IPS-18c (cell line): Measurements from ENCODE around the gene PIP5K1A.
"Not testable (repeated sequence)": the region's sequence is repeated elsewhere in the genome, so short reads cannot be mapped to it uniquely, and the experiment has no call there.

Experiments used
- H3K4me3 ChIP-seq: 2 replicates; pipeline ENCODE4 v1.7.0; 2013; ENCODE audit warnings: low read depth, mild to moderate bottlenecking, low read length, moderate library complexity; ENCODE audit not compliant: insufficient read depth
- H3K9me3 ChIP-seq: one replicate; pipeline ENCODE4 v1.6.1; 2013; ENCODE audit warnings: mild to moderate bottlenecking, low read length, moderate library complexity; ENCODE audit not compliant: control insufficient read depth, insufficient read depth

The PIP5K1A gene

DNA sequence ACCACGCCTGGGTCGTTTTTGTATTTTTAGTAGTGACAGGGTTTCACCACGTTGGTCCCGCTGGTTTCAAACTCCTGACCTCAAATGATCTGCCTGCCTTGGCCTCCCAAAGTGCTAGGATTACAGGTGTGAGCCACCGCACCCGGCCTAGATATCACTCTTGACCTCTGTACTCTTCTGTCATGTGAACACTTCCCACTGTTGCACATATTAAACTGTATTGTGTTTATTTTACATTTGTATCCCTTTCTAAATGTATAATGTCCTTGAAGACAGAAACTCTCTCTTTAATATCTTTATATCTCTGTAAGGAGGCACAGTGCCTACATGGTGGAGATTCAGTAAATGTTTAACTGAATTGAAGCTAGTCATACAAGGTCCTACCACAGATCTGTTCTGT lies 36.9 kb downstream of the PIP5K1A start:
- Histone ChIP-seq H3K9me3 (peaks cover 3% of the 10 kb centered on the region), H3K4me3 (no peak overlapping the region)

DNA sequence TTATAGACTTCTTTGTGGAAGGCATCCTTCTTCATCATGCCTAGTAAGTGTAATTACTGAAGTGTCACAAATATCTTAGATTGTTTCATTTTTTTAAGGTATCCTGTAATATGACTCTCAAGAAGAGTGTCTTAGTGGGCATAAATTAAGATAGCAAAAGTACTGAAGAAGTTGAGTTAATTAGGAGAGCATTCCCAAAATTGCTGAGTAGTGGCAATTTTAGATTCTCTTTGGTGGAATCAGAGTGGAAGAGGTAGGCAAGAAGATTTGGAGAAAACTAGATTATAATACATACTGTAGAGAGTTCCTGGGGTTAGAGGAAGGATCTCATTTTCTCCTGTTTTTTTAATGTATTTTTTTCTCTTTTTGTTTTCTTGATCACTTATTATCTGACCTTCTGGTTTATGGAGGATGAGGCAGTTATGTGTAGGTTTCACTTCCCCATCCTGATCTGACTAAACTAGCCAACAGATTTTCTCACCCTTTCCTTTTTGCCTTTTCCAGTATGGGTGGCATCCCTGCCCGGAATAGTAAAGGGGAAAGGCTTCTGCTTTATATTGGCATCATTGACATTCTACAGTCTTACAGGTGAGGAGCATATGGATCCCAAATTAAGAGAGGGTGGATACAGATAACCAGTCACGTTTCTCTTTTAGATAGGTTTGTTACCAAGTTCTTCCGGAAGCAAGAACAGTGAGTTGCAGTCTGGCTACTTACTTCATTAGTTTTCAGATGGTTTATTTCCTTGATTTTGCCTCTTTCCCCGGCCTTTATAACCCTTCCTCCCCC lies 39.5 kb downstream of the PIP5K1A start:
- Histone ChIP-seq H3K9me3 (no peaks in the 10 kb centered on the region), H3K4me3 (no peak overlapping the region)

DNA sequence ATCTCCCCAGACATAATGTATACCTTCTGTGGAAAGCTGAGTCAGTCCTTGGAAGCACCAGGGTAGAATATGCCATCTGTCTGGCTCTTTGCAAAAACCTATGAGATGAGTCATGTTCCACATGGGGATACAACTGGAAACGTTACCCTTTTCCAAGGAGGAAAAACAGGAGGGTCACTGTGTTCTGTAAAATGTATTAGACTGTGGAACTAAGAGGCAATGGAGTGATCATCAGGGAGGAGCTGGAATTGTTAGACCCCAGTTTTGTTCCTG lies 40.1 kb downstream of the PIP5K1A start:
- Histone ChIP-seq H3K9me3 (no peaks in the 10 kb centered on the region), H3K4me3 (no peak overlapping the region)

DNA sequence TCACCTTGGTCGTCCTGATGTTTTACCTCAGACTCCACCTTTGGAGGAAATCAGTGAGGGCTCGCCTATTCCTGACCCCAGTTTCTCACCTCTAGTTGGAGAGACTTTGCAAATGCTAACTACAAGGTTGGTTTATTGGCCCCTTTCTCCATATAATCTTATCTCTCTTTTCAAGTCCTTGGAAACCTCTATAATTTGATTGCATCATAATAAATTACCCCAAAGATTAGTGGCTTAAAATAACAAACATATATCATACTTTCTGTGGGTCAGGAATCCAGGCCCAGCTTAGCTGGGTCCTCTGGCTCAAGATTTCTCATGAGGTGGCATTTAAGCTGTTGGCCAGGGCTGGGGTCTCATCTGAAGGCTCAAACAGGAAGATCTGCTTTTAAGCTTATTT lies 44.1 kb downstream of the PIP5K1A start:
- H3K9me3 ChIP-seq = no peaks in the 10 kb centered on the region
- H3K4me3 ChIP-seq = no peak overlapping the region

DNA sequence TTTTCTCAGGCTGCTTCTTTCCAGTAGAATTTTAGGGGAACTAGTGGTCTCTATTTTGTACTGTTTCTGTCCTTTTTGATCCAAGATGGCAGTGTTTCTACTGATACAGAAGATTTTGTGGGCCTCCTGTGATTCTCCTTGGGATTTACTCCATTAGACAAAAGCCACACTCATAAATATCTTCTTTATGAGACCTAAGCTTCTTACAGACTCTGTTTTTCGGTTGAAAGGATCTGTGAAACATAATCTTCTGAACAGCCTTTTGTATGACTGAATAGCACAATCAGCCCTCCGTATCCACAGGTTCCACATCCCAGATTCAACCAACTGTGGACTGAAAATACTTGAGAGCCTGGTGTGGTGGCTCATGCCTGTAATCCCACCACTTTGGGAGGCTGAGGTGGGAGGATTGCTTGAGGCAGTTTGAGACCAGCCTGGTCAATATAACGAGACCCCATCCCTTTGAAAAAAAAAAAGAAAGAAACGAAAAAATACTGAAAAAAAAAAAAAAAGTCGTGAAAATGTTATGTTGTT lies 45.4 kb downstream of the PIP5K1A start:
- Histone ChIP-seq H3K4me3 (no peak overlapping the region), H3K9me3 (no peaks in the 10 kb centered on the region)

DNA sequence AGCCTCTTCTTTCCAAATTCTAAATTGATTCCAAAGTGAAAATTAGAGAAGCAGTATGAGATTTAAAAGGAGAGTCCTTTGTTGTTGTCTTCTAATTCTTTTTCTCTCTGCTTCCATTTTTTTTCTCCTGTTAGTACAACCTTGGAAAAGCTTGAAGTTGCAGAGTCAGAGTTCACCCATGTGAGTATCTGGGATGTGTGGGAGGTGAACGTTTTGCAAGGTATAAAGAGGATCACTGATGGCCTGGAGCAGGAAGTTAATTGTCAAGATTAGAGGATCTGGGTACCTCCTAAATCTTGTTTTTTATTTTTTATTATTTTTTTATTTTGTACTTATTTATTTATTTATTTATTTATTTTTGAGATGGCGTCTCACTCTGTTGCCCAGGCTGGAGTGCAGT lies 48.4 kb downstream of the PIP5K1A start:
- Histone ChIP-seq H3K9me3 (no peaks in the 10 kb centered on the region), H3K4me3 (no peak overlapping the region)

DNA sequence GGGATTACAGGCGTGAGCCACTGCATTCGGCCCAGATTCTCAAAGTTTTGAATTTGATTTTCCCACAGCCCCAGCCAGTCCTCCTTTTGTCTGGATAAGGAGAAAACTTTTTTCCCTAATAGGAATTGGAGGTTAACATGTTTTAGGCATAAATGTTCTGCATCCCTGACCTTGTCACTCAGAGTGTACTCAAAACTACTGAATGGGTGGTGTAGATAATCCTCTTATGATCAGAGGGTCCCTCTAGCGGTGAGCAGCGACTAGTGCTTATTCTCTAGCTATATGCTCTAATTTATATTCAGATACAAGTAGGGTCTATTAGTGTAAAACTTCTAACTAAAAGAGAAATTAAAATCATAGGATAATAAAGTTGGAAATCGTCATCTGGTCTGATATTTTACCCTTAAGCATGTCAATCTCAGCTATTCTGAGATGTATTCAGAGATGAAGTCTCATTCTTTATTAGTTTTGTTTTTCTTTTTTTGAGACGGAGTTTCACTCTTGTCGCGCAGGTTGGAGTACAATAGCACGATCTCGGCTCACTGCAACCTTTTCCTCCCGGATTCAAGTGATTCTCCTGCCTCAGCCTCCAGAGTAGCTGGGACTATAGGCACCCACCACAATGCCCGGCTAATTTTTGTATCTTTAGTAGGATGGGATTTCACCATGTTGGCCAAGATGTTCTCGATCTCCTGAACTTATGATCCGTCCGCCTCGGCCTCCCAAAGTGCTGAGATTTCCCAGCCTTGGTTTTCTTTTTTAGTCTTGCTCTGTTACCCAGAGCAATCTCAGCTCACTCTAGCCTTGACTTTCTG lies 53.5 kb downstream of the PIP5K1A start:
- Histone ChIP-seq H3K9me3 (no peaks in the 10 kb centered on the region), H3K4me3 (no peak overlapping the region)

DNA sequence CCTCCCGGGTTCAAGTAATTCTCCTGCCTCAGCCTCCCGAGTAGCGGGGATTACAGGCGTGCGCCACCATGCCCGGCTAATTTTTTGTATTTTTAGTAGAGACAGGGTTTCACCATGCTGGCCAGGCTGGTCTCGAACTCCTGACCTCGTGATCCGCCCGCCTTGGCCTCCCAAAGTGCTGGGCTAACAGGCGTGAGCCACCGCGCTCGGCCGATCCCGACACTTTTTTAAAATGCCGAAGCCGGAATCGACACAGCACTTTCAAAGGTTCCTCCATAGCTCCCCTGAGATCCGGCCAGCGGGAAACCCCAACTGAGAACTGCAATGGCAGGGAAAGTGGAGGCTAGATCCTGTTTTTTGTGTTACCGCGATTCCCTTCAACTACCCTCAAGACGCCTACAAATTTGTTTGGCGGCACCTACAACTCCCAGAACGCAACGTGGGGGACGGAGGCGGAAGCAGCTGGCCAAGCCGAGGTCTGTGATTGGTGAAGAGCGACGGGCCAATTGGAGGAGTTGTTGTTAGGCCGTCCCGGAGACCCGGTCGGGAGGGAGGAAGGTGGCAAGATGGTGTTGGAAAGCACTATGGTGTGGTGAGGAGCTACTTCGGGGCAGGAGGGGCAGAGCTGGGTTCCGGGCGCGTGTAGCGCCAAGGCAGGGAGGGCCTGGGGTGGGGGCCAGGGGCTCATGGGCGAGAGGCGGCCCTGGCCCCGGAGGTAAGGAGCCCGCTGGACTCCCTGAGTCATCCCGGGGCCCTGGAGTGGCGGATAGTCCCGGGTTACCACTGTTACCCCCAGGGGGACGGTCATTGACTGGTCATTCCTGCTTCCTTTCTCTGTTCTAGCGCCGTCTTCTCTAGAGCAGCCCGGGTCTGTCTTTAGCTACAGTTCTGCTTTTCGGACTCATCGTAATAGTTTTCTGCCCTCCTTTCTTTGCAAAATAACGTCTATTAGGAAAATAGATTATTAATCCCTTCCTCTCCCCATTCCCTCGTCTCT lies 56.2 kb downstream of the PIP5K1A start, which contains the start of gene PSMD4:
PSMD4 (plus strand) TSS at position 518 of the 997 bp plus-strand sequence; CDS start at position 567, 49 bp downstream.
- H3K4me3 ChIP-seq = peak within 1 kb of the TSS; percentile 81
- H3K9me3 ChIP-seq = no peaks in the 10 kb centered on the region

DNA sequence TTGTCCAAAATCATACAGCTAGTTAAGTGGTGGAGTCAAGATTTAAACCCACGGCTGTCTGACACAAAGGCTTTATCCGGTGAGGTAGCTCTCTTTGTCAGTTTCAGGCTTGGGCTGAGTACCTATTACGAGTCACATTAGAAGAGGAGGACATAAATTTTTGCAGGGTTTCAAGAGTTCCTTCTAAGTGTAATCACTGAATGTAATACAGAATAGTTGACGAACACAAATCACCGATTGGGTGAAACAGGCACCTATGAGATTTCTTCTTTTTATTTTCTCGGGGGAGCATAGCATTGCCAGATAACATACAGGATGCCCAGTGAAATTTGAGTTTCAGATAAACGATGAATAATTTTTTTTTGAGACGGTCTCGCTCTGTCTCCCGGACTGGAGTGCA lies 57.0 kb downstream of the PIP5K1A start:
- Histone ChIP-seq H3K9me3 (no peaks in the 10 kb centered on the region), H3K4me3 (peak overlapping the region; percentile 81)

DNA sequence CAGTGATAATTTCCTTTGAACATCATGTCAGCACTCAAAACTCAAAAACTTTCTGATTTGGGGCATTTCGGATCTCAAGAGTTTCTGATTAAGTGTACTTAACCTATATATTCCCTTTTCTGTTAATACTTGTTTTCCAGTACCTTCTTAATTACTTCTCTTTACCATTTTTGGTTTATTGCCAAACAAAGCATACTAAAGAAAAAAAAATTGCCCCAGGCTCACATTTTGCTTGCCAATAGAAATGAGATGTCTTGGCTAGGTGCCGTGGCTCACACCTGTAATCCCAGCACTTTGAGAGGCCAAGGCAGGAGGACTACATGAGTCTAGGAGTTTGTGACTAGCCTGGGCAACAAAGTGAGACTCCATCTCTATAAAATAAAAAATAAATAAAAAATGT lies 61.0 kb downstream of the PIP5K1A start:
- Histone ChIP-seq H3K9me3 (no peaks in the 10 kb centered on the region), H3K4me3 (no peak overlapping the region)

DNA sequence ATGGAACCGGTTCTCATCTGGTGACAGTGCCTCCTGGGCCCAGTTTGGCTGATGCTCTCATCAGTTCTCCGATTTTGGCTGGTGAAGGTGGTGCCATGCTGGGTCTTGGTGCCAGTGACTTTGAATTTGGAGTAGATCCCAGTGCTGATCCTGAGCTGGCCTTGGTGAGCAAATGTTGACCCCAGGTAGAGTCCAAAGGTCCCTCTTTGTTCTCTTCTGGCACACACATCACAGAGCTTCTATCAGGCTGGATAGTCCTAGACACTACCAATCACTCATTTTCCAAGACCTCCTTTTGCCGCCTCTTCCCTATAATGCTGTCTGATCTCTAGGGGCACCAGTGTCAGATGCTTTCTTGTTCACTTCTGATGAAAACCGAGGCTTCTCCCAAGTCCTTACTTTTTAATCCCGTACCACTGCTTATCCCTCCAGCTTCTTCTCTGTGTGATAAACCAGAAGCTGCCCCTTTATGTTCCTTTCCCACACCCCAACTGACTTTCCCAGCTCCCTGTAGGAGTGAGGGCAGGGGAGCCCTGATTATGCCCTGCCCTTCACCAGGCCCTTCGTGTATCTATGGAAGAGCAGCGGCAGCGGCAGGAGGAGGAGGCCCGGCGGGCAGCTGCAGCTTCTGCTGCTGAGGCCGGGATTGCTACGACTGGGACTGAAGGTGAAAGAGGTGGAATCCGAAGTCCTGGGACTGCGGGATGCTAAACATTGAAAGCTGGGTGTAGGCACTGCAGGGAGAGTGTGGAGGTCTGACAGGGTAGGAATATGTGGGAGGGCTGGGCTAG lies 67.3 kb downstream of the PIP5K1A start:
- H3K9me3 ChIP-seq = no peaks in the 10 kb centered on the region
- H3K4me3 ChIP-seq = no peak overlapping the region

DNA sequence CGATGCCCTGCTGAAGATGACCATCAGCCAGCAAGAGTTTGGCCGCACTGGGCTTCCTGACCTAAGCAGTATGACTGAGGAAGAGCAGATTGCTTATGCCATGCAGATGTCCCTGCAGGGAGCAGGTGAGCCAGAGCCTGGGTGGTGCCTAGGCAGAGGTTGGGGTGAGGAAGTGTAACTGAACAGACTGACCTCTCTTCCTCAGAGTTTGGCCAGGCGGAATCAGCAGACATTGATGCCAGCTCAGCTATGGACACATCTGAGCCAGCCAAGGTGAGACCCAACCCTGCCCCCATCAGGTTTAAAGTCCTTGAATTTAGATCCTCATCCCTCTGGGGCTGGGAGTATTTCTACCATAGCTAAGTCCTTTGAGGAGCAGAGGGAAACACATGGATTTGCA lies 68.0 kb downstream of the PIP5K1A start:
- Histone ChIP-seq H3K4me3 (no peak overlapping the region), H3K9me3 (no peaks in the 10 kb centered on the region)

DNA sequence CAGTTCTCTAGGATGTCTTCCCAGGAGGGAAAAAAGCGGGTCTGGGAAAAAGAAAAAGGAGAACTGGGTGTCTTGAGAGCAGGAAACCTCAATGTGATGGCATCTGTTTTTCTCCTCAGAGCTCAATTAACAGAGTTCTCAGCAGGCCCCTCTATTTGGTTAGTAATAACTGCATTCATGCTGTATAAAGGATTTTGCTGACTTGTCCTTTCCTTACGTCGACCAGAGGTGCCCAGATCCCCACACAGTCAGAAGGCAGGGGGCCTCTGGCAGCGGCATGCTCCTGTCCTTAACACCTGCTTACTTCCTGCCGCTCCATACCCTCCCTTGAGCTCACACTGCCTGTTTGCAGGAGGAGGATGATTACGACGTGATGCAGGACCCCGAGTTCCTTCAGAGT lies 68.5 kb downstream of the PIP5K1A start:
- Histone ChIP-seq H3K4me3 (no peak overlapping the region), H3K9me3 (no peaks in the 10 kb centered on the region)

DNA sequence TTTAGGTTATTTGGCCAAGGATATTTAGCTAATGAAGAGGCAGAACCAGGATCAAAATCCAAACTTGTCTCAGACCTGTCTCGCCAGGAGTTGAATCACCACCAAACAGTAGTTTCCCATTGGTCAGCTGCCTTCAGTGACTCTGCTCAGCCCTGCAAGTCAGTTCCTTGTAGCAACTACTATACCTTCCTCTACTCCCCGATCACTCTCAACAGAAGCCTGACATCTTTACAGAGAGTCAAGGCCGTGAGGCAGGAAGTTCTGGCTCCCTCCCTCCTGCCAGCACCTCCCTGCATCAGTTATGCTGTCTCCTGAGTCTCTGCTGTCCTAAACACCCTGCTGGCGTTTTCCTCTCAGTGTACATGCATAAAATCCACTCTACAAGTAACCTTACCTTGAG lies 69.4 kb downstream of the PIP5K1A start:
- Histone ChIP-seq H3K9me3 (no peaks in the 10 kb centered on the region), H3K4me3 (no peak overlapping the region)

DNA sequence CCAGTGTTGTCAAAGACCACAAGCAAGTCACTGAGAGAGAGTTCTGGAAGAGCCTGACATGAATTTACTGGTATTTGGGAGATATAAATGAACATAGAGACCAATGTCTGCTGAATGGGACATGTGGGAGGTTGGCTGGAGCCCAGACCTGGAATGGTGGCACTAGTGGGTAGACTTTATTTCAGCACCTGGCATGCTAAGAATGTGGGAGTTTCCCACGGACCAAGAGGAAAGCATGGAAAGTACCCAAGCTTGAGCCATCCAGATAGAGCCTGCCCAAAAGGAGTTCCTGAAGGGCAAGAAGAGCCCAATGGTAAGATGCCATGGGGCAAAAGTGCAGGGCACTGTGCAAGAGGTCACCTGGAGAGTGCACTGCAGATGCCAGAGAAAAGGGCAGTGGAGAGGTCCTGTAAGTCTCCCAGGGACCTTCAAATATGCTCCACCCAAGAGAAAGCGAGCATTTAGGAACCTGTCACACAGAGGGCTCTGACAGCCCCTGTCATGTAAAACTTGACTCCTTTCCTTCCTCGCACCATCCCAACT lies 75.6 kb downstream of the PIP5K1A start:
- Histone ChIP-seq H3K9me3 (no peaks in the 10 kb centered on the region), H3K4me3 (no peak overlapping the region)

DNA sequence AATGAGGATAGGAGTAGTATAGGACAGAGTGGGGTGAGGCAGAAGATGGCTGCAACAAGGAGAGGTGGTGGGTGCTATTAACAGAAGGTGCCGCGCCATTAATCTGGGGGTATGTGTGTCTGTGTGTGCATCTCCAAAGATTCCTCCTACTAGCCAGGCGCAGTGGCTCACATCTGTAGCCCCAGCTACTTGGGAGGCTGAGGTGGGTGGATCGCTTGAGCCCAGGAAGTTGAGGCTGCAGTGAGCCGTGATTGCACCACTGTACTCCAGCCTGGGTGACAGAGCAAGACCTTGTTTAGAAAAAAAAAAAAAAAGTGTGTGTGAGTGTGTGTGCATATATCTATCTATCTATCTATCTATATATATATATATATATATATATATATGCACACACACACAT lies 77.0 kb downstream of the PIP5K1A start:
- not testable (repeated sequence) for H3K4me3 ChIP-seq, H3K9me3 ChIP-seq
